Stimulated activated CD8-positive, alpha-beta memory T cell treated with anti-CD3 and anti-CD28 coated beads, Interleukin-4, amount 100 ng/mL, for 1 hour (primary cell): ENCODE results near the gene GRIA3.
"Not testable (repeated sequence)": the region's sequence is repeated elsewhere in the genome, so short reads cannot be mapped to it uniquely, and the experiment has no call there.

Source experiments
- DNase-seq, 2 donors: peaks; one replicate each; pipeline ENCODE4 v3.0.0-alpha.2; 2020; ENCODE audit warnings: low read depth in 2 of 2, low spot score in 1 of 2

GRIA3 gene

GRCh38 chrX:123271902-123272301 is 87.8 kb downstream of the GRIA3 start:
- DNase-seq: no peak

GRCh38 chrX:123272630-123273029 is 88.6 kb downstream of the GRIA3 start:
- no peak for DNase-seq

- DNase-seq: no peak
Measured at GRCh38 chrX:123274796-123275195, 90.7 kb downstream of the GRIA3 start.

GRCh38 chrX:123277347-123277746 is 93.3 kb downstream of the GRIA3 start:
- DNase-seq: no peak

GRCh38 chrX:123277821-123278220 is 93.7 kb downstream of the GRIA3 start:
- DNase-seq: no peak

- no peak for DNase-seq
Measured at GRCh38 chrX:123282241-123282640, 98.2 kb downstream of the GRIA3 start.

GRCh38 chrX:123283407-123283806 is 99.3 kb downstream of the GRIA3 start:
- not testable (repeated sequence) for DNase-seq

GRCh38 chrX:123291623-123292022 is 107.5 kb downstream of the GRIA3 start:
- DNase-seq: no peak

- DNase-seq: no peak
Measured at GRCh38 chrX:123298026-123298425, 113.9 kb downstream of the GRIA3 start.

- no peak for DNase-seq
Measured at GRCh38 chrX:123303429-123303828, 119.4 kb downstream of the GRIA3 start.

GRCh38 chrX:123308658-123309057 is 124.6 kb downstream of the GRIA3 start:
- DNase-seq: no peak

GRCh38 chrX:123310112-123310511 is 126.0 kb downstream of the GRIA3 start:
- no peak for DNase-seq

- DNase-seq: no peak
Measured at GRCh38 chrX:123311486-123311885, 127.4 kb downstream of the GRIA3 start.

GRCh38 chrX:123313486-123313885 is 129.4 kb downstream of the GRIA3 start:
- DNase-seq: no peak

- no peak for DNase-seq
Measured at GRCh38 chrX:123320622-123321021, 136.5 kb downstream of the GRIA3 start.

- DNase-seq: no peak
Measured at GRCh38 chrX:123322536-123322935, 138.5 kb downstream of the GRIA3 start.

- DNase-seq: no peak
Measured at GRCh38 chrX:123324625-123325024, 140.5 kb downstream of the GRIA3 start.

GRCh38 chrX:123330229-123330942 is 146.3 kb downstream of the GRIA3 start:
- no peak for DNase-seq

- DNase-seq: no peak
Measured at GRCh38 chrX:123331349-123331748, 147.3 kb downstream of the GRIA3 start.

- DNase-seq: no peak
Measured at GRCh38 chrX:123331859-123332258, 147.8 kb downstream of the GRIA3 start.

- DNase-seq: no peak
Measured at GRCh38 chrX:123336666-123337065, 152.6 kb downstream of the GRIA3 start.

- DNase-seq: no peak
Measured at GRCh38 chrX:123337886-123338639, 154.0 kb downstream of the GRIA3 start.
